NCI-H226 (cell line): ENCODE measurements around the gene PLAC8L1.
A peak's percentile ranks its signal among the peaks of the same experiment; 100 is the strongest.

Source experiments
- DNase-seq: peaks from one replicate; pipeline ENCODE4 v3.0.0-alpha.2; 2015

Gene PLAC8L1

GRCh38 chr5:146078566-146078965 is 26.8 kb downstream of the PLAC8L1 start:
- DNase-seq: no peak

GRCh38 chr5:146076455-146076854 is 28.9 kb downstream of the PLAC8L1 start:
- no peak for DNase-seq

- DNase-seq: no peak
Observed at GRCh38 chr5:146076028-146076427, 29.3 kb downstream of the PLAC8L1 start.

- no peak for DNase-seq
Observed at GRCh38 chr5:146073239-146073900, 32.0 kb downstream of the PLAC8L1 start.

GRCh38 chr5:146072595-146072994 is 32.8 kb downstream of the PLAC8L1 start:
- no peak for DNase-seq

- no peak for DNase-seq
Observed at GRCh38 chr5:146071171-146071570, 34.2 kb downstream of the PLAC8L1 start.

GRCh38 chr5:146070746-146071145 is 34.6 kb downstream of the PLAC8L1 start:
- DNase-seq: no peak

- DNase-seq: no peak
Observed at GRCh38 chr5:146069780-146070099, 35.6 kb downstream of the PLAC8L1 start.

- no peak for DNase-seq
Observed at GRCh38 chr5:146068977-146069779, 36.2 kb downstream of the PLAC8L1 start.

- no peak for DNase-seq
Observed at GRCh38 chr5:146068206-146068605, 37.2 kb downstream of the PLAC8L1 start.

- DNase-seq: no peak
Observed at GRCh38 chr5:146066968-146067367, 38.4 kb downstream of the PLAC8L1 start.

- DNase-seq: no peak
Observed at GRCh38 chr5:146060221-146060585, 45.2 kb downstream of the PLAC8L1 start.

- no peak for DNase-seq
Observed at GRCh38 chr5:146059460-146060220, 45.7 kb downstream of the PLAC8L1 start.

GRCh38 chr5:146055432-146055831 is 49.9 kb downstream of the PLAC8L1 start:
- no peak for DNase-seq

- no peak for DNase-seq
Observed at GRCh38 chr5:146052780-146053179, 52.6 kb downstream of the PLAC8L1 start.

GRCh38 chr5:146051678-146052077 is 53.7 kb downstream of the PLAC8L1 start:
- DNase-seq: peak; percentile 12

- DNase-seq: no peak
Observed at GRCh38 chr5:146050086-146050485, 55.3 kb downstream of the PLAC8L1 start.

- DNase-seq: no peak
Observed at GRCh38 chr5:146049704-146050026, 55.7 kb downstream of the PLAC8L1 start.

- DNase-seq: peak; percentile 55
Observed at GRCh38 chr5:146048994-146049703, 56.2 kb downstream of the PLAC8L1 start.

- peak; percentile 22 for DNase-seq
Observed at GRCh38 chr5:146047396-146047795, 58.0 kb downstream of the PLAC8L1 start.

- no peak for DNase-seq
Observed at GRCh38 chr5:146043722-146044121, 61.7 kb downstream of the PLAC8L1 start.

- DNase-seq: peak; percentile 97
Observed at GRCh38 chr5:146042628-146043279, 62.6 kb downstream of the PLAC8L1 start.
